NCI-H345 treated with DMSO at 0.1 percent for 48 hours (cell line): Measurements from ENCODE around the gene KRT77.
"Not testable (repeated sequence)": the region's sequence is repeated elsewhere in the genome, so short reads cannot be mapped to it uniquely, and the experiment has no call there.

ENCODE experiments used
- DNase-seq: peaks from one replicate; lab custom pipeline; 2025; ENCODE audit not compliant: unreplicated experiment; lab: John Stamatoyannopoulos, UW

The KRT77 gene

DNA sequence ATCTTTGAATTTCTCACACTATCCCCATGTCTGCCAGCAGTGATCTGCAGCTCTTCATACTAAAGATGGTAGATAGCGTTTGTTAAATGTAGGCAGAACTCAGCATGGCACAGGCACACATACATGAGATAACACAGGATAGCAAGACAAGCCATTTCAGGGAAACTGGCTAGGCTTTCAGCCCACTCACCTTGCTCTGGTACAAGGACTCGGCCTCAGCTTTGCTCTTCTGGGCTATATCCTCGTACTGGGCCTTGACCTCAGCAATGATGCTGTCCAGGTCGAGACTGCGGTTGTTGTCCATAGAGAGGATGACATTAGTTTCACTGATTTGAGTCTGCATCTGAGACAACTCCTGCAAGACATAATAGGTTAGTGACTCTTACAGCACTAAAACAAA lies 26.2 kb downstream of the KRT77 start:
- no peak for DNase-seq

DNA sequence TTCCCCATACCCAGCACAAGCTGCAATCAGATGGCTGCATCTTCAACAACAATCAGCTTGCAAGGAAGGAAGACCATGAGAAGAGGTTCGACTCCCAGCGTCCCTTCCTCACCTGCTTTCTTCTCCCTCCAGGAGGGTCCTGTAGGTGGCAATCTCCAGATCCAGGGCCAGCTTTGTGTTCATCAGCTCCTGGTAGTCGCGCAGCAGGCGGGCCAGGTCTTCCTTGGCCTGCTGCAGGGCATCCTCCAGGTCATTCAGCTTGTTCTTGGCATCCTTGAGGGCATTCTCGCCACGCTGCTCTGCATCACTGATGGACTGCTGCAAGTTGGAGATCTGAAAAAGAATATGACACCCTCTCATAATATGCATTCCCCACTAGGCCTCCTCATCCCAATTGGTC lies 27.2 kb downstream of the KRT77 start:
- DNase-seq, result no peak

DNA sequence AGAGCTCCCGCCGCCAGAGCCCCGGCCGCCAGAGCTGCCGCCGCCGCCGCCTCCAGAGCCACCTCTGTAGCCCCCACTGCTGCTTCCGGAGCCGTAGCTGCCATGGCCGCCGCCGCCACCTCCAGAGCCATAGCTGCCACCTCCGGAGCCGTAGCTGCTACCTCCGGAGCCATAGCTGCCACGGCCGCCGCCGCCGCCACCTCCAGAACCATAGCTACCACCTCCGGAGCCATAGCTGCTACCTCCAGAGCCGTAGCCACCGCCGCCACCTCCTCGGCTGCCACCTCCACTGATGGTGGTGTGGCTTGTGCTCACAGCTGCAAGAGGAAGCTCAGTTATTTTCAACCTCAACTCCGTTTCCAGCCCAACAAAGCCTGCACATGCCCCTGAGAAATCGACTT lies 28.0 kb downstream of the KRT77 start:
- no peak for DNase-seq

DNA sequence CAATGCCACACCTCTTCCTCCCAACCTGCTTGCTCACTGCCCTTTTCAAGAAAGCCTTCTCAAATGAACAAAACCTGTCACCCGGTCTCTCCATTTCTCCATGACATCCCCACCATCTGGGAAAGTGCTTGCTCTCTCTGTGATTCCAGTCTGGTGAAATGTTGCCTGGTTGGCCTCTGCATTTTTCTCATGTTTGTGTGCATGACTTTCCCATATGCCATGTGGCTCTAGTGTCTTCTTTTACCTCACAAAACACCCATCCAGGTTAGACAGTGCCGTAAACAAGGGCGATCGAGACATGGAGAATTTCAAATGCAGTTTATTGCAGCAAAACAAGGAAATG lies 28.9 kb downstream of the KRT77 start:
- no peak for DNase-seq

DNA sequence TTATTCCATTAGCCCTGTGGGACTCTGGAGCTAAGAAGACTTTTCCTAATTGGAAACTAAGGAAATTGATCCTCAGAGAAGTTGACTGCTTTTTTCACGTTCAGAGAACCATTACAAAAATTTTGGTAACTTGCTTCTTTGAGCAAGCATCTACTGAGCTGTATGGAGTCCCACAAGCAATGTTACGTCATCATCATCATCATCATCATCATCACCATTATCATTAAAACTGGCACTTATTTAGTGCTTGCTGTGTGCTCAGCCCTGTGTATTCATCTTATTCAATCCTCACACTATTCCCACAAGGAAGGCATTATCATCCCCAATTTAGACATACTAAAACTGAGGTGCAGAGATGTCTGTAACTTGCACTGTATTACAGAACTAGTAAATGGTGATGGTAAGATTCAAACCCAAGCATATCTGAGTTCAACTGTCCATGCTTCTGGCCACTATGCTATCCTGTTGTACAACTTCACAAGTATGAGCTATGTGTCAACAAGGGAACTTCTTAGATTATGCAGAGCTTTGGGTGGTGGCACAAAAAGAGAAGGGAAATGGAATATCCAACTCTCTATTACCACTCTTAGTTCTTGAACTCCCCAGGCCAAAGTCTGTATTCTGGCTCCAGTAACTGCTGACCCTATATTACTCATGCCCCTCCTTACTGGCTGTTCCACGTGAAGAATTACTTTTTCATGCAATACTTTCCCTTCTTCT lies 29.5 kb downstream of the KRT77 start:
- no peak for DNase-seq

DNA sequence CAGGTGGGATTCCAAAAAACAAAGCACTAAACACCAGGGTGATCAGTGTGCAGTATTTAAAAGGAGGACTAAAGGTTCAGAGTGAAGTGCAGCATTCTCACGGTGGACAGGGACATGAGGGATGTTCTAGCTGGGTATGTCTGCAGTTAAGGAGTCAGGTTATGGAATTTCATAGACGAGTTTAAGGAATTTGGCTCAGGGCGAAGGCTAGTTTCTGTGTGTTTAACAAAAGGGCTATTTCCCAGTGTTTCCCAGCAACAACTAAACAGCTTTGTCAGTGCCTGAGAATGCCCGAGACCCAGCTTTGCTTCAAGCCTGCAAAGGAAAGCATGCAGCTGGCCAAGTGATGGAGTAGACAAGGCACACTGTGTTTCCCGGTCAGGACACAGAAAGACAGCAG lies 30.1 kb downstream of the KRT77 start:
- no peak for DNase-seq

DNA sequence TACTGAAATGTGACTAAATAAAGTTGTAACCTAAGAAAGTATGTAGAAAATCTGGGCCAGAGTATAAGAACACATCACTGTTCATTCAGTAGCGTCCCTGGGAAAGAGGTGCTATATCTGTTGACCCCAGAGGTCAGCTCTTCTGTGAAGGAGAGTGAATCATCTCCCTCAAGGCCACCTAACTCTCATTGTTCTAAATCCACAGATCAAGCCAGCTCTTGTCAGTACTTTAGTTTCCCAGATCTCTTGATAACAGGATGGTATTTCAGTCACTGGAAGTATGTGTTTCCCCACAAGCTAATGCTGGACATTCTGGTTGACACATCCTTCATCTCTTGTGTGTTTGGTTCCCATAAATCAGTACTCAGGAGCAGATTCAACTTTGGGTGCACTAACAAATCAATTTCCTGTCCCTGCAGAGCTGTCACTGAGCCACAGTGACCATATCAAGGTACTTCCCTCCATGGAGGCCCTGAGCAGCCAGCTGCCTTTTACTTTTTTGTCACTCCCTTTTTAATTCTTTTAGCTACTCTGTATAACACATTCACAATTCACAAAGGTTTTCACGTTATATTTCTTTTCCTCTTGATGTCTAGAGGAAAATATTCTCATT lies 30.9 kb downstream of the KRT77 start:
- DNase-seq, result no peak

DNA sequence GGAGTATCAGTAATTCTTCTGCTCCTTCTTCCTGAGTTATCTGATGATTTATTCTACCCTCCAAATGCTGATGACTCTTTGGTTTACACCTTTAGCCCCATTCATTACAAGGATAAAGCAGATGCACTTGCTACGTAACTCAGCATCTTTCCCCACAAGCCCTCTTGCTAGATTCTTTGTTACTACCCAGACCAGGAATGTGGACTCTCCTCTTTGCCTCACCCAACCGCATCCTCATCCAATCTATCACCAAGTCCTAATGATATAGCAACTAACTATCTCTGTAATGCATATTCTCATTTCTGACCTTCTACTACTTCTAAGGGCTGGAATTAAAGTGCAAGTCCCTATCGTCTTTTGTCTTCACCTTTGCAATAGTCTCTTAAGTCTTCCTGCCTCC lies 32.4 kb downstream of the KRT77 start:
- no peak for DNase-seq

DNA sequence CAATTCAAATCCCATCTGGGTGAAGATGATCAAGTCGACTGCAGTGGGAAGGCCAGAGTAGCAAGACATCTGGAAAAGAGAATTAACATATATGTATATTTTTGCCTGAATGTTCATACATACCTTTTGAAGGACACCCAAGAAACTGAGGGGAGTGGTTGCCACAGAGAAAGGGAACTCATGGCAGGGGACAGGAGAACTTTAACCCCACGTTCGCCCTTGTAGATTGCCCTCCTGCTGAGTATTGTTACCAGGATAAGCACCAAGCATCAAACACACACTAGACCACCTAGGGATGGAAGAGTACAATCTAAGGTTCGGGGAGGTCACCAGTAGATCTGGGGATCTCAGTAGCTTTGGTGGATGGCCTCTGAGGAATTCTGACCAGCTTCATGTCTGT lies 32.8 kb downstream of the KRT77 start:
- no peak for DNase-seq

DNA sequence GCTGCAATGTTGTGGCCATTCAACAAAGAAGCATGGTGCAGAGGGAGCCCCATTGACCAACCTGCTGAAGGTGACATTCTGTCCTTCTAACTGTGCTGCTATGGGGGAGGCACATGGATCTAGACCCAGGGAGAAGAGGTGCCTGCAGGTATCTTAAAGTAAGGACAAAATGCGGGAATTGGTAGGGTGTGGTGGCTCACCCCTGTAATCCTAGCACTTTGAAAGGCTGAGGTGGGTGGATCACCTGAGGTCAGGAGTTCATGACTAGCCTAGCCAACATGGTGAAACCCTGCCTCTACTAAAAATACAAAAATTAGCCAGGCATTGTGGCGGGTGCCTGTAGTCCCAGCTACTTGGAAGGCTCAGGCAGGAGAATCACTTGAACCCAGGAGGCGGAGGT lies 33.4 kb downstream of the KRT77 start:
- not testable (repeated sequence) for DNase-seq

DNA sequence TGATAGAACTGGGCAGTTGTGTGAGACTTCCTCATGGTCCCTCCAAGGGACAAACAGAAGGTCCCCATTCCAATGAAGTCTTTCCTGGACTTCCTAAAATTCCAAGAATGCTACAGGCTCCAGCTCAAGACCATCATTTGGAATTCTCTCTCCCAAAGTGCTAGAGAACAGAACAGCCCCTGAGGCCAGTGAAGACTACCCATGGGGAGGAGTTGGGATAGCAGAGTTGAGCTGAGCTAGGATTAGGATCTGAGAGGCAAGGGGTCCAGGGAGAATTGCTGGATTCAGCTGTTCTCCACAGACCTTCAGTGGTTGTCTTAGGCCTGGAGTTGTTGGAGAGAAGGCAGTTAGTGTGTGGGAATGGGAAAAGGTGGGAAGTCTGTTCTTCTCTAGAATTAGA lies 33.9 kb downstream of the KRT77 start:
- no peak for DNase-seq

DNA sequence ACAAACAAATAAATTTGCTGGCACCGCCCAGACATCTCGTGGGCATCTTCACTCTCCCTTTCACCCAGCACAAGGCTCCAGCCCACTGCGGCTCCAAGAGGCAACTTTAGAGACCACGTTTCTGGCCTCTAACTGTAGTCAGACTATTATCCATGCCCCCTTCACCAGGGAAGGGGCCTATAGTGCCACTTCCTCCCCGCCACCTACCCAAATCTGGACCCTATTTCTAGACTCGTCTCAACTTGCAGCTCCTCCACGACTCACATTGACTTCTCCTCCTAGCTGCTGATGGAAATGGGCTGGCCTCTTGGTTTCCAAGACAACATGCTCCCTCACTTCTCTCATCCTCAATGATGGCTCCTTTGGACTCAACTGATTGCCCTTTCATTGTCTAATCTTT lies 35.4 kb downstream of the KRT77 start:
- DNase-seq, result no peak

DNA sequence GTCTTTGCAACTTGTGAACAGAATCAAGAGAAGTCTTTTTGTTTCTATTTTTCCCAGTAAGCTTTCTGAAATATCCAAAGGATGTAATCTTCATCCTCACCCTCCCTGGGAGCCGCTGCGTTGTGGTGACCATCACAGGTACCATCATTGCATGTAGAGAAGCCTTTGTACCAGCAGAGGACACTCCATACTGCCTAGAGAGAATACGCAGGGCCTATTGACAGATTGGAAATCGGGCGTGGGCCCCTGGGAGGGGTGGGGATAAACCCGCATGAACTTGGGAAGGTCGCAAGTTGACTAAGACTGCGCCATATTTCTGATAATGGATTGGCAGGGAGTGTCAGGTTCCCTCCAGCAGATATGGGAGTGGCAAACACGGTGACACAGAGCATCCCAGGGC lies 35.8 kb downstream of the KRT77 start:
- no peak for DNase-seq

DNA sequence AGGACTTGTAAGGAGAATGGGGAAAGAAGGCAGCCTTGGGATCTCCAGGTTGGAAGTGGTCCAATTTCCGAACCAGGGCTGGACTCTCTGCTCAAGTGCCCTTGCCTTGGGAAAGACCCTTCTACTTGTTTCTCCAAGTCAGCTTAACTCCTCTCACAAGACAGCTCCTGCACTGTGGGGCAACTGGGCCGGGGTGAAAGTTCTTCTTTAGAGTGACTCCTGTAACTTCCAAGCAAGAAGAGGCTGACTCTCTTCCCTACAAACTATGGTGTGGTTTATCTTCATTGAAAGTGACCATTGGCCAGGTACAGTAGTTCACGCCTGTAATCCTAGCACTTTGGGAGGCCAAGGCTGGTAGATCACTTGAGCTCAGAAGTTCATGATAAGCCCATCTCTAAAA lies 36.9 kb downstream of the KRT77 start:
- no peak for DNase-seq

DNA sequence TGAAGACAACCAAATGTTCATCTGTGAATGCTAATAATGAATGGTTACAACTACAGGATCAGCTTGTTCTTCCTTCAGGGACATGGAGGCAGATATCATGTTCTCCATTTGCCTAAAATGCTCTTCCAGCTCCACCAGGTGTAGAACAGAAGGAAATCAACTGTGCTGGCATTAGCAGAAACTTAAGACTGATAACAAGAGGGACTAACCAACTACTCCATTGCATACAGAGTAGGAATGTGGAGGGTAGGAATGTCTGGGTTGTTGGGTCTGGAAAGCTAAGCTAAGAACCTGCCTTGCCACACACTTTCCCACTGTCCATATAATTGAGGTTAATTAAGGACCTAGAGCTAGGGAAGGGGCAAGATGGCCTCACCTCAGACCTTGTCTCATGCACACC lies 39.9 kb downstream of the KRT77 start:
- DNase-seq, result no peak

DNA sequence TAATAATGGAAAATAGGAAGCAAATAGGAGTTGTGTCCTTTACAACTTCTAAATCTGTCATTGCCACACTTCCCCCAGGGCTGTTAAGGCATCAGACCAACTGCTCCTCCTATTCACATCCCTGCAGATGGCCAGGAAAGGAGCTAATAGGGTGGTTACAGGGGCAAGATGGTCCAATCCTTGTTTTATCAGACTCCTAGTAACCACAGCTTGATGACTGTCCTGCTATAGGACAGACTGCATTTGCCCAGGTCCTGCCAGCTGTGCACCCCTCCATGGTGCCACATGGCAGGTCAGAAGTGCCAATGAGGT lies 40.5 kb downstream of the KRT77 start:
- DNase-seq, result no peak

DNA sequence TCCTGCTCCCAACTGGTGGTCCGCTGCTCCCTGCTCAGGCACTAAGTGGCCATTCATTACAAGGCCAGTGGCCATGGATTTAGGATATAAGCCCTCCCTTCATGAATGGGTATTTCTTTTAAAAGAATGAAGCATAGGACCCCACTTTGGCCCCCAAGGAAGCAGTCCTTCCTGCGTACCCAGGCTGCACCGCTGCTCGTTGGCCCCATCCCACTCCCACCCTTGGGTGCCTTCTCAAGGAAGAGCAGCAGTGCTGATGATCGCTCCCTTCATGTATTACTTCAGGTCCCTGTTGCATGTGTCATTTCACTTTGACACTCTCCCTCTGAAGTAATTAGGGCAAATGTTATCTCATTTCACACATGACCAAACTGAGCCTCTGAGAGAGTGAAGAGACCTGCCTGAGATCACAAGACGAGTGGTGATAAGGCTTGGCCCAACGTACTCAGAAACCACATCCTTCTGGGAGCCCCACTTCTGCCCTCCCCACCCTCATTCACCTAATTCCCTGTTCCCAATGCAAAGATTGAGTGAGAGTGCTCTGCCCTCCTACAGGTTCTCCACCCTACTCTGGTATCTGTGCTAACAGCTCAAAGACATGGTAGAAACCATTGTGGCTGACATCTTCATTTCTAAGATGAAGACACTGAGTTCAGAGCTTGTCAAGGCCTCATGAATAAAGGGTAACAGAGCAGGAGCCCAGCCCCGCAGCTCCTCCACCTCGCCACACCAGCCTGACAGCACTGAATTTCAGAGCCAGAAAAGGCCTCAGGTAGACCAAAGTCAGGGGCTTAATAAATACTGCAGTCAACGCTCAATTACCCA lies 41.0 kb downstream of the KRT77 start:
- no peak for DNase-seq

DNA sequence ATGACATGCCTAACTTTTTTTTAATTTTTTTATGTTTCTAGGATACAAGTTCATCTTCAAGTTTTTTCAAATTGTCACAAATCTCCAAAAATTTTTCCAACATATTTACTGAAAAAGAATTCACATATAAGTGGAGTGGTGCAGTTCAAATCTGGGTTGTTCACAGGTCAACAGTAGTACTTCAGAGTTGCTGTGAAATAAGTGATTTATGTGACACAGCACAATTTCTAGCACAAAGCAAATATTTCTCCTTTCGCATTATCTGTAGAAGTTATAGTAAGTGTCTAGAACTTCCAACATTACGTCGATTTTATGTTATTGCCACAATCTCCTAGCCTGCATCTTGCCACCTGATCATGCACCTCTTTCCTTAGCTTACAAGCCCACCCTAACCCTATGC lies 41.7 kb downstream of the KRT77 start:
- no peak for DNase-seq

DNA sequence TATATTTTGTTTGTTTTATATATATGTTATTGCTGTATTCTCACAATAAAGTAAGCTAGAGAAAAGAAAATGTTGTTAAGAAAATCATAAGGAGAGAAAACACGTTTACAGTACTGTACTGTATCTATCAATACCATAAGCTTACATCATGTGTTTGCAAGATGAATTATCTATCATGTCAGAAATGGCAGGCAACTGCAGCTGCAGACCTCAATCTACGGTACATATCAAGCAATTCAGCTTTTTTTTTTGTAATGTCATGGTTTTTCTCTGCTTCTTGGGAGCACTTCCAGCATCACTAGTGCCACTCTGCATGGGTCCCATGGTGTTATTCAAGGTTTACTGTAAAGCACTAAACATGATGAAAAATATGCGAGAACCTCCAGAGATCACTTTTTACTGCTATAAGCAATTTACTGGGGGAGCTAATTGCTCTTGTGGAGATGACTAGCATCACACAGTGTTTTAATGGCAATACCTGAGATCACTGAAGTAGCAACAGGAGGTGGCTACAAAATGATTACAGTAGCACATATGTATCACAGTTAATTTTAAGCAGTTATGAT lies 42.3 kb downstream of the KRT77 start:
- no peak for DNase-seq

DNA sequence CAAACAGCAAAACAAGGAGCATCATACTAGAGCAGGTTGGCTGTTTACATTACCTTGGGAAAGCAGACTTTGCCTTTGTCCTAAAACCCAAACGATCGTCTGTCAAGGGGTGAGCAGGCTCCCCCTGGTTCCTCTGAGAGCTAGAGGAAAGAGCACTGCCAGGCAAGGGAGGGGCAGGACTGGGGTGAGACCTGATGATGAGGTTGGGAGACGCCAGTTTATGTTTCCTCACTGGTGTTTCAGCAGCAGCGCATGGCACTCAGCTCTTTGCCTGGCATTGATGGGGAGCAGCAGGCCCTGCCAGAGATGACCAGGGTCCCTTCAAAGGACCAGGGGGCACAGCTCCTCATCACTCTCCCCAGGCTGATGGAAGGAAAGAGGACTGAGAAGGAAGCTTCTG lies 43.4 kb downstream of the KRT77 start:
- no peak for DNase-seq

DNA sequence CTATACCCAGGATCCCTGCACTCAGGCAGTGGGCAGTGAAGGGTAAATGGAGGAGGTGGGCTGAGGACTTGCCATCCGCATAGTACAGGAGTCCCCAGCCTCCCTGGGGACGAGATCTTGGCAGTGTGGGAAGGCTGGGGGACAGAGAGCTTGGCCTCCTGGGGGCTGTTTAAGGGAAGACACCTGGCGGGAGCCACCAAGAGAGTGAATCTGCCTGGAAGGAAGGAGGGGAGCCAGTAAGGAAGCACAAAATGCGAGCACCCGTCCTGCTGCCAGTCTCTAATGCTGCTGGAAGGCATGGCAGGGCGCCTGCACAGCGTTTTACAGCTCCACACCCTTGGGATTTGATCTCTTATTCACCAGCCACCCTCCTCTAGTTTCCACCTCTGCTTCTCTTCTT lies 43.9 kb downstream of the KRT77 start:
- no peak for DNase-seq

DNA sequence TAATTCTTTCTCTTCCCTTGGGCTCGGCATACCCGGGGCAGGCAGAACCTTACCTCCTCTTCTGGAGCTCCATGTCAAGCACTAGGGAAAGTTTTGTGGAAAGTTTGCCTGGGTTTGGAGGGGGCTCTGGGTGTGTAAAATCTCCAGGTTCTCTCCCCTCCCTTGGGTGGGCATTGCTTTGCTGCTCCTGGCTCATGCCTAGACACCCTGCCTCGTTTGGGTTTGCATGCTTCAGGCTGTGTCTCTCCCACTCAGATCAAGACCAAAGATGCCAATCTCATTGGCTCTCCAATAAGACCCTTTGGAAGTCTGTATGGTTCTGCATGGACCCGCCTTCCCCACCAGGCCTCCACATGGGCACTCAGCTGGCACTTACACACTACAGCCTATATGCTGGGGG lies 45.1 kb downstream of the KRT77 start:
- no peak for DNase-seq
